ENCODE measurements around the gene RGS7. TPM values are rescaled to one million over a fixed set of nuclear protein-coding genes. Genes with fewer than 3 reads are reported as not detected.
"Not testable (repeated sequence)": the region's sequence is repeated elsewhere in the genome, so short reads cannot be mapped to it uniquely, and the experiment has no call there.

The RGS7 gene
- total and polyA plus RNA-seq, 10 of the 15 experiments (the other 5 are each of a cell fraction or from before 2014, with no cell fraction given): not detected

DNA sequence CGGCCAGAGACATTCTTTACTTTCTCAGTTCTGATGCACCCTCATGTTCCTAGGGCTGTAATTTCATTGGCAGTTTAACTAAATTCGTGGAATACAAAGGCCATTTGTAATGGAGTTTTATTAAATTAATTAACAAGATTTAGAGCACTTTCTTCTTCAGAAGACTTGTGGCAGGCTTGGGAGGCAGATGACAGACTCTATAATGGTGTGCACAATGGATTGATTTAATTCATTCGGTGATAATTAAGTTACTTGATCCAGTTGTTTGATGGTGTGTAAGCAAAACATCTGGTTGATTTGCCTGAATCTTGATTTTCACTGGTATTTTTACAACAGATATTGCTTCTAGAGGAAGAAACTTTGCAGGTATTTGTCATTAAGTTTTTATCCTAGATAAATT is 383.1 kb downstream of the RGS7 start:
- Histone ChIP-seq H3K79me2 (ENCODE audit: control insufficient read depth, insufficient read depth, low read length) (no peaks in the 10 kb centered on the region), H3K27ac (ENCODE audit: control insufficient read depth, insufficient read depth) (no peak overlapping the region), H3K9ac (ENCODE audit: control insufficient read depth, insufficient read depth, low read length) (no peak overlapping the region), H3K4me3 (no peak overlapping the region), H3K4me1 (ENCODE audit: control insufficient read depth, insufficient read depth, low read length) (no peaks in the 10 kb centered on the region), H3K9me3 (replicated peaks; ENCODE audit: control insufficient read depth, insufficient read depth, low read length) (no peaks in the 10 kb centered on the region), H4K20me1 (ENCODE audit: control insufficient read depth, insufficient read depth) (no peaks in the 10 kb centered on the region), H3K36me3 (ENCODE audit: control insufficient read depth in 2 of 2, insufficient read depth in 2 of 2, low read length in 1 of 2) (no peaks in the 10 kb centered on the region), H3K27me3 (replicated peaks in 1 of 2; ENCODE audit: control insufficient read depth in 2 of 2, insufficient read depth in 2 of 2, low read length in 1 of 2) (no peaks in the 10 kb centered on the region), H3K4me2 (ENCODE audit: control insufficient read depth, insufficient read depth) (no peak overlapping the region), H2AFZ (ENCODE audit: control insufficient read depth, low read depth, low read length) (no peak overlapping the region)
- FAIRE-seq (no peak), DNase-seq (ENCODE audit: low read depth, low spot score) (no peak), ATAC-seq (no peak)
- in situ Hi-C loops (cut with MboI) (no loop called here), intact Hi-C loops (cut with micrococcal nuclease; ENCODE audit: unreplicated experiment) (no loop called here)
- ChIA-PET CTCF (no interaction called here), POLR2A (no interaction called here), SMC1A (ENCODE audit: uncharacterized antibody, unreplicated experiment) (no interaction called here), RAD21 (ENCODE audit: unreplicated experiment) (no interaction called here)
- BruUV-seq (replicated peaks): no TSS peak
- no peak for TF ChIP-seq SMAD1 (IDR thresholded peaks at IDR 0.05; ENCODE audit: low read depth, partially characterized antibody)
- TF ChIP-seq STAT3 (IDR thresholded peaks at IDR 0.05; ENCODE audit: low read depth, low read length): no peak
- TF ChIP-seq, protein P1, sequence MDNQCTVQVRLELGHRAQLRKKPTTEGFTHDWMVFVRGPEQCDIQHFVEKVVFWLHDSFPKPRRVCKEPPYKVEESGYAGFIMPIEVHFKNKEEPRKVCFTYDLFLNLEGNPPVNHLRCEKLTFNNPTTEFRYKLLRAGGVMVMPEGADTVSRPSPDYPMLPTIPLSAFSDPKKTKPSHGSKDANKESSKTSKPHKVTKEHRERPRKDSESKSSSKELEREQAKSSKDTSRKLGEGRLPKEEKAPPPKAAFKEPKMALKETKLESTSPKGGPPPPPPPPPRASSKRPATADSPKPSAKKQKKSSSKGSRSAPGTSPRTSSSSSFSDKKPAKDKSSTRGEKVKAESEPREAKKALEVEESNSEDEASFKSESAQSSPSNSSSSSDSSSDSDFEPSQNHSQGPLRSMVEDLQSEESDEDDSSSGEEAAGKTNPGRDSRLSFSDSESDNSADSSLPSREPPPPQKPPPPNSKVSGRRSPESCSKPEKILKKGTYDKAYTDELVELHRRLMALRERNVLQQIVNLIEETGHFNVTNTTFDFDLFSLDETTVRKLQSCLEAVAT (IDR thresholded peaks at IDR 0.05): no peak
- no peak for TF ChIP-seq RELA (IDR thresholded peaks at IDR 0.05; ENCODE audit: borderline replicate concordance, partially characterized antibody)
- TF ChIP-seq PAX5 (IDR thresholded peaks at IDR 0.05; ENCODE audit: borderline replicate concordance, low read depth, low read length): no peak
- TF ChIP-seq RBBP5 (conservative IDR thresholded peaks at IDR 0.05): no peak
- TF ChIP-seq, protein P2, sequence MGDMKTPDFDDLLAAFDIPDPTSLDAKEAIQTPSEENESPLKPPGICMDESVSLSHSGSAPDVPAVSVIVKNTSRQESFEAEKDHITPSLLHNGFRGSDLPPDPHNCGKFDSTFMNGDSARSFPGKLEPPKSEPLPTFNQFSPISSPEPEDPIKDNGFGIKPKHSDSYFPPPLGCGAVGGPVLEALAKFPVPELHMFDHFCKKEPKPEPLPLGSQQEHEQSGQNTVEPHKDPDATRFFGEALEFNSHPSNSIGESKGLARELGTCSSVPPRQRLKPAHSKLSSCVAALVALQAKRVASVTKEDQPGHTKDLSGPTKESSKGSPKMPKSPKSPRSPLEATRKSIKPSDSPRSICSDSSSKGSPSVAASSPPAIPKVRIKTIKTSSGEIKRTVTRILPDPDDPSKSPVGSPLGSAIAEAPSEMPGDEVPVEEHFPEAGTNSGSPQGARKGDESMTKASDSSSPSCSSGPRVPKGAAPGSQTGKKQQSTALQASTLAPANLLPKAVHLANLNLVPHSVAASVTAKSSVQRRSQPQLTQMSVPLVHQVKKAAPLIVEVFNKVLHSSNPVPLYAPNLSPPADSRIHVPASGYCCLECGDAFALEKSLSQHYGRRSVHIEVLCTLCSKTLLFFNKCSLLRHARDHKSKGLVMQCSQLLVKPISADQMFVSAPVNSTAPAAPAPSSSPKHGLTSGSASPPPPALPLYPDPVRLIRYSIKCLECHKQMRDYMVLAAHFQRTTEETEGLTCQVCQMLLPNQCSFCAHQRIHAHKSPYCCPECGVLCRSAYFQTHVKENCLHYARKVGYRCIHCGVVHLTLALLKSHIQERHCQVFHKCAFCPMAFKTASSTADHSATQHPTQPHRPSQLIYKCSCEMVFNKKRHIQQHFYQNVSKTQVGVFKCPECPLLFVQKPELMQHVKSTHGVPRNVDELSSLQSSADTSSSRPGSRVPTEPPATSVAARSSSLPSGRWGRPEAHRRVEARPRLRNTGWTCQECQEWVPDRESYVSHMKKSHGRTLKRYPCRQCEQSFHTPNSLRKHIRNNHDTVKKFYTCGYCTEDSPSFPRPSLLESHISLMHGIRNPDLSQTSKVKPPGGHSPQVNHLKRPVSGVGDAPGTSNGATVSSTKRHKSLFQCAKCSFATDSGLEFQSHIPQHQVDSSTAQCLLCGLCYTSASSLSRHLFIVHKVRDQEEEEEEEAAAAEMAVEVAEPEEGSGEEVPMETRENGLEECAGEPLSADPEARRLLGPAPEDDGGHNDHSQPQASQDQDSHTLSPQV (IDR thresholded peaks at IDR 0.05): no peak
- TF ChIP-seq CREB1 (IDR thresholded peaks at IDR 0.05; ENCODE audit: low read depth): no peak
- no peak for TF ChIP-seq HDAC6 (IDR thresholded peaks at IDR 0.05; ENCODE audit: unreplicated experiment)
- TF ChIP-seq FOXM1 (IDR thresholded peaks at IDR 0.05; ENCODE audit: low read depth, low read length): no peak
- TF ChIP-seq, protein P3, sequence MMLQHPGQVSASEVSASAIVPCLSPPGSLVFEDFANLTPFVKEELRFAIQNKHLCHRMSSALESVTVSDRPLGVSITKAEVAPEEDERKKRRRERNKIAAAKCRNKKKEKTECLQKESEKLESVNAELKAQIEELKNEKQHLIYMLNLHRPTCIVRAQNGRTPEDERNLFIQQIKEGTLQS (IDR thresholded peaks at IDR 0.05; ENCODE audit: borderline replicate concordance, extremely low read depth, low read depth, low read length): no peak
- no peak for TF ChIP-seq SREBF2 (IDR thresholded peaks at IDR 0.05; ENCODE audit: low read length)
- no peak for TF ChIP-seq SMARCA5 (IDR thresholded peaks at IDR 0.05)
- WGBS (ENCODE audit: insufficient coverage, insufficient replicate concordance, low lambda C conversion rate, missing lambda C conversion rate): 35% methylated on average over 3 of the region's 3 CpGs

DNA sequence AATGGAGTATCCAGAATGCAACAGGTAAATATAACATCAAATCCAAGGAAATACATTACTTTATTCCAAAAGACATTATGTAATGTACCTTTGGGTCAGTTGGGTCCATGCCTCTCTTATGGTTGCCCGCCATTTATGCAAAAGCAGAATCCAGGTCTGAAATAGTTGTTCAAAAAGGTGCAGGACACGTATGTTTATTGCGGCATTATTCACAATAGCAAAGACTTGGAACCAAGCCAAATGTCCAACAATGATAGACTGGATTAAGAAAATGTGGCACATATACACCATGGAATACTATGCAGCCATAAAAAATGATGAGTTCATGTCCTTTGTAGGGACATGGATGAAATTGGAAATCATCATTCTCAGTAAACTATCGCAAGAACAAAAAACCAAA is 384.9 kb downstream of the RGS7 start:
- H3K36me3 ChIP-seq (ENCODE audit: control insufficient read depth in 2 of 2, insufficient read depth in 2 of 2, low read length in 1 of 2); H3K27ac ChIP-seq (ENCODE audit: control insufficient read depth, insufficient read depth); H2AFZ ChIP-seq (ENCODE audit: control insufficient read depth, low read depth, low read length); H3K4me1 ChIP-seq (ENCODE audit: control insufficient read depth, insufficient read depth, low read length); SMC1A ChIA-PET (ENCODE audit: uncharacterized antibody, unreplicated experiment); FAIRE-seq; intact Hi-C loops (cut with micrococcal nuclease; ENCODE audit: unreplicated experiment); POLR2A ChIA-PET; H3K79me2 ChIP-seq (ENCODE audit: control insufficient read depth, insufficient read depth, low read length); H4K20me1 ChIP-seq (ENCODE audit: control insufficient read depth, insufficient read depth); H3K9ac ChIP-seq (ENCODE audit: control insufficient read depth, insufficient read depth, low read length); in situ Hi-C loops (cut with MboI); H3K9me3 ChIP-seq (replicated peaks; ENCODE audit: control insufficient read depth, insufficient read depth, low read length); H3K4me3 ChIP-seq; H3K4me2 ChIP-seq (ENCODE audit: control insufficient read depth, insufficient read depth); CTCF ChIA-PET; BruUV-seq (replicated peaks); ATAC-seq; H3K27me3 ChIP-seq (replicated peaks in 1 of 2; ENCODE audit: control insufficient read depth in 2 of 2, insufficient read depth in 2 of 2, low read length in 1 of 2); RAD21 ChIA-PET (ENCODE audit: unreplicated experiment); DNase-seq (ENCODE audit: low read depth, low spot score): not testable (repeated sequence)
- WGBS (ENCODE audit: insufficient coverage, insufficient replicate concordance, low lambda C conversion rate, missing lambda C conversion rate): 69% methylated on average over 3 of the region's 4 CpGs

All from GM12878 (cell line).